Measurements from ENCODE around the gene BDKRB1. TPM values are rescaled to one million over a fixed set of nuclear protein-coding genes. Genes with fewer than 3 reads are reported as not detected.
A peak's percentile ranks its signal among the peaks of the same experiment; 100 is the strongest.

BDKRB1 gene
- total and polyA plus RNA-seq, 2 experiments from 2014 or later: 5.5 to 12.9 TPM

- Histone ChIP-seq H3K9me2 (ENCODE audit: insufficient read depth) (no peaks in the 10 kb centered on the region), H3K9me3 (ENCODE audit: low read depth) (no peaks in the 10 kb centered on the region), H4K20me1 (ENCODE audit: insufficient read depth) (no peaks in the 10 kb centered on the region), H3K27ac (peak overlapping the region; percentile 78), H3K9ac (peak overlapping the region; percentile 50), H3K4me1 (ENCODE audit: insufficient read depth) (peaks cover 38% of the 10 kb centered on the region), H3K36me3 (ENCODE audit: low read depth) (0 out of 2 replicates have a peak, but pooled peaks cover 3% of the 10 kb centered on the region), H3K4me3 (no peak overlapping the region), H3K79me2 (ENCODE audit: insufficient read depth) (no peaks in the 10 kb centered on the region), H2AFZ (no peak overlapping the region), H3F3A (ENCODE audit: insufficient read depth) (peaks cover 34% of the 10 kb centered on the region), H3K4me2 (ENCODE audit: unreplicated experiment) (peak overlapping the region; percentile 38), H3K27me3 (replicated peaks; ENCODE audit: insufficient read depth) (no peaks in the 10 kb centered on the region)
- peak; percentile 99 for DNase-seq
- in situ Hi-C loops (cut with MboI): no loop called here
- 57% methylated on average over 22 of the region's 22 CpGs for WGBS, 2 experiments (ENCODE audit: low coverage in 1 of 2, low lambda C conversion rate in 2 of 2, missing lambda C conversion rate in 2 of 2)
- TF ChIP-seq EZH2 (IDR thresholded peaks at IDR 0.05; ENCODE audit: insufficient read depth, poor library complexity, severe bottlenecking) (no peak), EZH2phosphoT487 (IDR thresholded peaks at IDR 0.05; ENCODE audit: insufficient read depth, low read depth) (no peak)
Observed at GRCh38 chr14:96268431-96269358, 12.7 kb downstream of the BDKRB1 start.

GRCh38 chr14:96269359-96269710 lies 13.3 kb downstream of the BDKRB1 start:
- H3K4me1 ChIP-seq (ENCODE audit: insufficient read depth): peaks cover 44% of the 10 kb centered on the region
- H3K9ac ChIP-seq: peak overlapping the region; percentile 49
- no peaks in the 10 kb centered on the region for H4K20me1 ChIP-seq (ENCODE audit: insufficient read depth)
- no peaks in the 10 kb centered on the region for H3K27me3 ChIP-seq (replicated peaks; ENCODE audit: insufficient read depth)
- in situ Hi-C loops (cut with MboI): no loop called here
- H2AFZ ChIP-seq: no peak overlapping the region
- H3K4me3 ChIP-seq: no peak overlapping the region
- peaks cover 40% of the 10 kb centered on the region for H3F3A ChIP-seq (ENCODE audit: insufficient read depth)
- no peaks in the 10 kb centered on the region for H3K79me2 ChIP-seq (ENCODE audit: insufficient read depth)
- H3K27ac ChIP-seq: peak overlapping the region; percentile 78
- H3K4me2 ChIP-seq (ENCODE audit: unreplicated experiment): peak overlapping the region; percentile 38
- no peaks in the 10 kb centered on the region for H3K9me3 ChIP-seq (ENCODE audit: low read depth)
- DNase-seq: no peak
- 0 out of 2 replicates have a peak, but pooled peaks cover 3% of the 10 kb centered on the region for H3K36me3 ChIP-seq (ENCODE audit: low read depth)
- no peaks in the 10 kb centered on the region for H3K9me2 ChIP-seq (ENCODE audit: insufficient read depth)
- WGBS, 2 experiments (ENCODE audit: low coverage in 1 of 2, low lambda C conversion rate in 2 of 2, missing lambda C conversion rate in 2 of 2): 29 to 35% methylated on average over 10 of the region's 10 CpGs
- TF ChIP-seq EZH2phosphoT487 (IDR thresholded peaks at IDR 0.05; ENCODE audit: insufficient read depth, low read depth): no peak
- no peak for TF ChIP-seq EZH2 (IDR thresholded peaks at IDR 0.05; ENCODE audit: insufficient read depth, poor library complexity, severe bottlenecking)

GRCh38 chr14:96270565-96271420 lies 14.8 kb downstream of the BDKRB1 start:
- Histone ChIP-seq H3K36me3 (ENCODE audit: low read depth) (0 out of 2 replicates have a peak, but pooled peaks cover 3% of the 10 kb centered on the region), H3K9ac (no peak overlapping the region), H2AFZ (no peak overlapping the region), H3K4me1 (ENCODE audit: insufficient read depth) (peaks cover 55% of the 10 kb centered on the region), H3K9me2 (ENCODE audit: insufficient read depth) (no peaks in the 10 kb centered on the region), H4K20me1 (ENCODE audit: insufficient read depth) (no peaks in the 10 kb centered on the region), H3K27me3 (replicated peaks; ENCODE audit: insufficient read depth) (no peaks in the 10 kb centered on the region), H3K4me3 (no peak overlapping the region), H3K4me2 (ENCODE audit: unreplicated experiment) (no peak overlapping the region), H3K27ac (no peak overlapping the region), H3F3A (ENCODE audit: insufficient read depth) (peaks cover 48% of the 10 kb centered on the region), H3K79me2 (ENCODE audit: insufficient read depth) (no peaks in the 10 kb centered on the region), H3K9me3 (ENCODE audit: low read depth) (no peaks in the 10 kb centered on the region)
- TF ChIP-seq EZH2phosphoT487 (IDR thresholded peaks at IDR 0.05; ENCODE audit: insufficient read depth, low read depth) (no peak), EZH2 (IDR thresholded peaks at IDR 0.05; ENCODE audit: insufficient read depth, poor library complexity, severe bottlenecking) (no peak)
- WGBS, 2 experiments (ENCODE audit: low coverage in 1 of 2, low lambda C conversion rate in 2 of 2, missing lambda C conversion rate in 2 of 2): 91 to 94% methylated on average over 8 of the region's 8 CpGs
- in situ Hi-C loops (cut with MboI): loop anchor here (5.0 to 10.0 kb wide), 2 partner anchors 168 to 276 kb away; no protein-coding TSS in a partner anchor
- no peak for DNase-seq

GRCh38 chr14:96271421-96271762 lies 15.4 kb downstream of the BDKRB1 start:
- TF ChIP-seq EZH2 (IDR thresholded peaks at IDR 0.05; ENCODE audit: insufficient read depth, poor library complexity, severe bottlenecking) (no peak), EZH2phosphoT487 (IDR thresholded peaks at IDR 0.05; ENCODE audit: insufficient read depth, low read depth) (no peak)
- no peaks in the 10 kb centered on the region for H3K9me3 ChIP-seq (ENCODE audit: low read depth)
- no peaks in the 10 kb centered on the region for H3K9me2 ChIP-seq (ENCODE audit: insufficient read depth)
- DNase-seq: no peak
- peaks cover 55% of the 10 kb centered on the region for H3K4me1 ChIP-seq (ENCODE audit: insufficient read depth)
- H3K27ac ChIP-seq: no peak overlapping the region
- H2AFZ ChIP-seq: no peak overlapping the region
- no peak overlapping the region for H3K4me2 ChIP-seq (ENCODE audit: unreplicated experiment)
- H3K79me2 ChIP-seq (ENCODE audit: insufficient read depth): no peaks in the 10 kb centered on the region
- no peak overlapping the region for H3K9ac ChIP-seq
- H3K4me3 ChIP-seq: no peak overlapping the region
- WGBS, 2 experiments (ENCODE audit: low coverage in 1 of 2, low lambda C conversion rate in 2 of 2, missing lambda C conversion rate in 2 of 2): 100% methylated on average over 1 of the region's 1 CpG
- in situ Hi-C loops (cut with MboI): loop anchor here (5.0 to 10.0 kb wide), 2 partner anchors 169 to 277 kb away; no protein-coding TSS in a partner anchor
- H4K20me1 ChIP-seq (ENCODE audit: insufficient read depth): no peaks in the 10 kb centered on the region
- peaks cover 48% of the 10 kb centered on the region for H3F3A ChIP-seq (ENCODE audit: insufficient read depth)
- 0 out of 2 replicates have a peak, but pooled peaks cover 3% of the 10 kb centered on the region for H3K36me3 ChIP-seq (ENCODE audit: low read depth)
- H3K27me3 ChIP-seq (replicated peaks; ENCODE audit: insufficient read depth): no peaks in the 10 kb centered on the region

All from GM23248 (cell line).